Esophagus squamous epithelium (tissue), 4 donors: ENCODE data around the gene SCMH1.

Experiments used
- POLR2A ChIP-seq, 4 donors: fragments of 450-650 bp; IDR thresholded peaks; one replicate each; pipeline ENCODE4 v1.6.1; 2017; ENCODE audit warnings: antibody characterized with exemption in 4 of 4, mild to moderate bottlenecking in 4 of 4, moderate library complexity in 3 of 4
- TF ChIP-seq, protein P1 (sequence below), 6 experiments: fragments of 450-650 bp in 4 of 6; fragments of 200-600 bp in 2 of 6; sonication (generic) in 2 of 6; IDR thresholded peaks; one replicate each; pipeline ENCODE4 v1.5.1; 2016 to 2019; ENCODE audit warnings: antibody characterized with exemption in 6 of 6, mild to moderate bottlenecking in 4 of 6, moderate library complexity in 4 of 6

DNA sequence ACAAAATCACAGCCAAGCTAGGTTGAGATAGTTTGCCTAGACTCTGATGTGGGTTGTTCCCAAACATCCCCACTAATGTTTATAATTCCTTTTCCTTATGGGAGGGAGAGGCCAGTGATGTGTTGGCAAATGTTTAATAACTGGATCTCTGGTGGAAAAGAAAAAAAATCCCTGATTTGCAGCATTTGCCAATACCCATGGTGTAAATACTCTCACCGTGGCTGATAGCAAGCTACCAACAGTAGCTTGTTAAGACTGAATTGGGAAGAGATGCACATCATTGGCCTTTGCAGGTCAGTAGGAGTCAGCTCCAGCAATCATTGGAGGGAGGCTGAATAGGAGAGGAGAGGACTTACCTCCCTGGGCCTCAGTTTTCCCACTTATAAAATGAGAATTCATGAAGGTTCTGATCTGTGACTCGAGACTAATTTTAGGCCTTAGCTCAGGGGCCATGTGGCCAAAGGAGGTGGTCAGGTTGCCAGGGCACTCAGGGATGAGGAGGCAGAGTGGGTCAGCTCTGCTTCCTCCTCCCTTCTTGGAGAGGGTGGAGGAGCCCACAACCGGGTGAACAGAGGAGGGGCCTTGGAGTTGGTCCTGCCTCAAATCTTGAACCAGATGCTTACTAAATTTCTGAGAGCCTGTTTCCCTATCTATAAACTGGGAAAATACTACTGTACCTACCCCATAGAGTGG is 20.0 kb upstream of the SCMH1 start:
- TF ChIP-seq, protein P1, sequence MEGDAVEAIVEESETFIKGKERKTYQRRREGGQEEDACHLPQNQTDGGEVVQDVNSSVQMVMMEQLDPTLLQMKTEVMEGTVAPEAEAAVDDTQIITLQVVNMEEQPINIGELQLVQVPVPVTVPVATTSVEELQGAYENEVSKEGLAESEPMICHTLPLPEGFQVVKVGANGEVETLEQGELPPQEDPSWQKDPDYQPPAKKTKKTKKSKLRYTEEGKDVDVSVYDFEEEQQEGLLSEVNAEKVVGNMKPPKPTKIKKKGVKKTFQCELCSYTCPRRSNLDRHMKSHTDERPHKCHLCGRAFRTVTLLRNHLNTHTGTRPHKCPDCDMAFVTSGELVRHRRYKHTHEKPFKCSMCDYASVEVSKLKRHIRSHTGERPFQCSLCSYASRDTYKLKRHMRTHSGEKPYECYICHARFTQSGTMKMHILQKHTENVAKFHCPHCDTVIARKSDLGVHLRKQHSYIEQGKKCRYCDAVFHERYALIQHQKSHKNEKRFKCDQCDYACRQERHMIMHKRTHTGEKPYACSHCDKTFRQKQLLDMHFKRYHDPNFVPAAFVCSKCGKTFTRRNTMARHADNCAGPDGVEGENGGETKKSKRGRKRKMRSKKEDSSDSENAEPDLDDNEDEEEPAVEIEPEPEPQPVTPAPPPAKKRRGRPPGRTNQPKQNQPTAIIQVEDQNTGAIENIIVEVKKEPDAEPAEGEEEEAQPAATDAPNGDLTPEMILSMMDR (IDR thresholded peaks at IDR 0.05) = no peak
- no peak for TF ChIP-seq POLR2A (IDR thresholded peaks at IDR 0.05)
